GM06990 (cell line): ENCODE data around the gene HOXB9.

ENCODE experiments used
- DNase-seq: peaks from one replicate; pipeline ENCODE4 v3.0.0-alpha.2; 2011; ENCODE audit not compliant: insufficient read length; ENCODE audit errors: extremely low read depth
- H3K27me3 ChIP-seq: replicated peaks from 2 replicates; pipeline ENCODE4 v1.6.0; 2011; ENCODE audit warnings: low read length; ENCODE audit not compliant: control insufficient read depth, insufficient read depth
- H3K36me3 ChIP-seq: 2 replicates; pipeline ENCODE4 v1.5.1; 2011; ENCODE audit warnings: low read length; ENCODE audit not compliant: control insufficient read depth, insufficient read depth
- H3K4me3 ChIP-seq: replicated peaks from 2 replicates; pipeline ENCODE4 v1.5.1; 2011; ENCODE audit warnings: low read depth, mild to moderate bottlenecking, control low read depth, low read length
- CTCF ChIP-seq: IDR thresholded peaks from 2 replicates; pipeline ENCODE4 v1.5.1; 2011; ENCODE audit warnings: low read length, control low read depth, mild to moderate bottlenecking, inconsistent platforms; ENCODE audit not compliant: insufficient read depth, poor library complexity, severe bottlenecking

The HOXB9 gene

GRCh38 chr17:48577330-48577945 lies 48.7 kb downstream of the HOXB9 start:
- Histone ChIP-seq H3K27me3 (no peaks in the 10 kb centered on the region), H3K36me3 (no peaks in the 10 kb centered on the region), H3K4me3 (peak overlapping the region; percentile 75)
- TF ChIP-seq CTCF = no peak
- no peak for DNase-seq

GRCh38 chr17:48576479-48577309 lies 49.5 kb downstream of the HOXB9 start:
- no peak for TF ChIP-seq CTCF
- H3K36me3 ChIP-seq = no peaks in the 10 kb centered on the region
- H3K27me3 ChIP-seq = no peaks in the 10 kb centered on the region
- peak overlapping the region; percentile 75 for H3K4me3 ChIP-seq
- DNase-seq = no peak

- DNase-seq = no peak
- TF ChIP-seq CTCF = no peak
- Histone ChIP-seq H3K36me3 (no peaks in the 10 kb centered on the region), H3K27me3 (no peaks in the 10 kb centered on the region), H3K4me3 (no peak overlapping the region)
These were observed 50.3 kb downstream of the HOXB9 start for GRCh38 chr17:48575673-48576478.

GRCh38 chr17:48575066-48575582 lies 51.0 kb downstream of the HOXB9 start:
- DNase-seq = no peak
- no peak overlapping the region for H3K4me3 ChIP-seq
- TF ChIP-seq CTCF = no peak
- no peaks in the 10 kb centered on the region for H3K36me3 ChIP-seq
- no peaks in the 10 kb centered on the region for H3K27me3 ChIP-seq

DNA sequence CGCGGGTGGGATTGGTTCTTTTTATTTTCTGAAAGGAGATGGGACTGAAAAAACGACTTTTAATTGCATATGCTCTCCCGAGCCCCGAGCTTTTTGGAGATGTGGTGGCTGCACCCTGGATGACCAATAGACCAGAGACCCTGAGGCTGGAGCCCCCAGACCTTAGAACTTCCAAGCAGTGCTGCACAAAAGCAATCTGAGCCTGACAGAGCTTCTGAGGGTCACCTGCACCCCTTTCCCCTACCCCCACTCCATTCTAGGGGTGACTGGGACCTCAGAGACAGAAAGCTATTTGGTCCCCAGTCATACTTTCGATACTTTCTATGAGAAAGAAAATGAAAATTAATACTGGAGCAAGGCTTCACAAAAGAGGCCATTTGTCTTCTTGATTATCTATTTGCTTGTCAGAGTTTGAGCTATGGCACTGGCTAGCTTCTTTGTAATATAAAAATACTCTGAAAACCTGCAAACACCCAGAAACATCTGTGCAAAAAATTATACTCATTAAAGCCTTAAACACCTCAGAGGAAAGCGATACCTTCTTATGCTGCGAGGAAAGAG lies 51.6 kb downstream of the HOXB9 start:
- no peak overlapping the region for H3K4me3 ChIP-seq
- DNase-seq = no peak
- no peaks in the 10 kb centered on the region for H3K36me3 ChIP-seq
- TF ChIP-seq CTCF = no peak
- H3K27me3 ChIP-seq = no peaks in the 10 kb centered on the region
